Endothelial cell of umbilical vein (primary cell): ENCODE data around the gene SLC44A1. TPM values are rescaled to one million over a fixed set of nuclear protein-coding genes. Genes with fewer than 3 reads are reported as not detected.

Experiments used
- BruUV-seq: library from RNA; stranded (reverse); fragments of 400-500 nt; replicated peaks from 2 replicates; lab custom pipeline; 2021; lab: Mats Ljungman, UMichigan
- CTCF ChIA-PET: fragments of 300-600, 350-600 bp; sonication (Branson Sonifier 250); formaldehyde crosslinking; loops from one replicate; lab custom pipeline; 2021; ENCODE audit warnings: antibody characterized with exemption, inconsistent platforms; lab: Charles Lee
- POLR2A ChIA-PET: fragments of 300-600, 350-600 bp; sonication (Branson Sonifier 250); formaldehyde crosslinking; loops from one replicate; lab custom pipeline; 2021; ENCODE audit warnings: antibody characterized with exemption, inconsistent platforms; lab: Charles Lee
- DNase-seq: peaks from one replicate; pipeline ENCODE4 v3.0.0-alpha.2; 2011; ENCODE audit warnings: low read depth, low spot score
- FAIRE-seq: peaks from 2 replicates; lab custom pipeline; 2011; peaks lifted over from hg19 to GRCh38; lab: Jason Lieb, UNC
- H2AFZ ChIP-seq: 2 replicates; pipeline ENCODE4 v1.6.0; 2012; ENCODE audit warnings: low read depth, low read length, control low read depth, inconsistent platforms
- H3K27ac ChIP-seq: 2 replicates; pipeline ENCODE4 v1.5.1; 2011; ENCODE audit warnings: low read depth, mild to moderate bottlenecking, control low read depth, low read length, moderate library complexity; ENCODE audit not compliant: insufficient read depth
- H3K27me3 ChIP-seq, 2 experiments: 2 replicates each; pipeline versions ENCODE4 v1.6.0 to v1.6.1; 2011; ENCODE audit warnings: low read length in 2 of 2, mixed read lengths in 1 of 2; ENCODE audit not compliant: control insufficient read depth in 2 of 2, insufficient read depth in 2 of 2
- H3K36me3 ChIP-seq, 2 experiments: 2 replicates in 1 of 2; 3 replicates in 1 of 2; pipeline ENCODE4 v1.5.1; 2011; ENCODE audit warnings: low read length in 2 of 2, mild to moderate bottlenecking in 1 of 2, moderate library complexity in 1 of 2; ENCODE audit not compliant: control insufficient read depth in 2 of 2, insufficient read depth in 2 of 2; ENCODE audit errors: extremely low read depth in 1 of 2
- H3K4me1 ChIP-seq: 3 replicates; pipeline ENCODE4 v1.5.1; 2011; ENCODE audit warnings: mild to moderate bottlenecking, low read length; ENCODE audit not compliant: control insufficient read depth, insufficient read depth; ENCODE audit errors: extremely low read depth
- H3K4me2 ChIP-seq: 2 replicates; pipeline ENCODE4 v1.6.1; 2011; ENCODE audit warnings: low read length, control low read depth, mixed read lengths; ENCODE audit not compliant: insufficient read depth
- H3K4me3 ChIP-seq, 3 experiments: fragments of 200-600 bp in 1 of 3; sonication (generic), shearing (Covaris generic) in 1 of 3; replicated peaks in 1 of 3; 2 replicates each; pipeline ENCODE4 v1.5.1; 2011 to 2016; ENCODE audit warnings: control low read depth in 3 of 3, low read length in 3 of 3, mild to moderate bottlenecking in 2 of 3, inconsistent platforms in 1 of 3, low read depth in 1 of 3, moderate library complexity in 1 of 3; ENCODE audit not compliant: insufficient read depth in 1 of 3
- H3K79me2 ChIP-seq: 2 replicates; pipeline ENCODE4 v1.6.0; 2012; ENCODE audit warnings: low read length, inconsistent platforms; ENCODE audit not compliant: control insufficient read depth, insufficient read depth
- H3K9ac ChIP-seq: replicated peaks from 2 replicates; pipeline ENCODE3; 2011; ENCODE audit warnings: low read length, control low read depth; ENCODE audit not compliant: insufficient read depth; ENCODE audit errors: extremely low read depth
- H3K9me1 ChIP-seq: replicated peaks from 3 replicates; pipeline ENCODE4 v1.6.0; 2011; ENCODE audit warnings: mild to moderate bottlenecking, low read length; ENCODE audit not compliant: control insufficient read depth, insufficient read depth; ENCODE audit errors: extremely low read depth
- H3K9me3 ChIP-seq: replicated peaks from 2 replicates; pipeline ENCODE4 v1.5.1; 2012; ENCODE audit warnings: low read length, inconsistent platforms; ENCODE audit not compliant: control insufficient read depth, insufficient read depth
- H4K20me1 ChIP-seq: replicated peaks from 2 replicates; pipeline ENCODE3; 2011; ENCODE audit warnings: mild to moderate bottlenecking, low read length; ENCODE audit not compliant: control insufficient read depth, insufficient read depth; ENCODE audit errors: extremely low read depth
- EZH2 ChIP-seq: IDR thresholded peaks from 2 replicates; pipeline ENCODE4 v1.6.1; 2012; ENCODE audit warnings: borderline replicate concordance, low read depth, mild to moderate bottlenecking, moderate library complexity, low read length, inconsistent platforms; ENCODE audit not compliant: severe bottlenecking
- FOS ChIP-seq: IDR thresholded peaks from 2 replicates; pipeline ENCODE4 v1.6.1; 2011; ENCODE audit warnings: mild to moderate bottlenecking, low read length, moderate library complexity, borderline replicate concordance; ENCODE audit not compliant: insufficient read depth
- JUN ChIP-seq: IDR thresholded peaks from 2 replicates; pipeline ENCODE4 v1.6.1; 2011; ENCODE audit warnings: borderline replicate concordance, low read depth; ENCODE audit not compliant: insufficient read length, insufficient read depth
- MYC ChIP-seq: IDR thresholded peaks from one replicate; pipeline ENCODE4 v1.6.1; 2011; ENCODE audit warnings: mild to moderate bottlenecking, low read depth, low read length
- POLR2A ChIP-seq: IDR thresholded peaks from 2 replicates; pipeline ENCODE4 v1.6.1; 2012; ENCODE audit warnings: low read depth, mild to moderate bottlenecking, control low read depth, low read length
- POLR2AphosphoS5 ChIP-seq: IDR thresholded peaks from 2 replicates; pipeline ENCODE4 v1.6.1; 2012; ENCODE audit warnings: low read depth, mild to moderate bottlenecking, control low read depth, low read length, moderate library complexity; ENCODE audit not compliant: insufficient read depth
- dilution Hi-C: fragments of 300-500 bp; cut with MboI; formaldehyde crosslinking; loops from one replicate; pipeline ENCODE4 v1.15.0; 2019; ENCODE audit warnings: low sequenced_read_pairs; ENCODE audit not compliant: extremely low pct_ligation_motif_present
- intact Hi-C: fragments of 100-400 bp; cut with micrococcal nuclease; formaldehyde crosslinking; loops from one replicate; pipeline ENCODE4 v1.10.0; 2022
- polyA plus RNA-seq, 4 experiments: library from polyadenylated mRNA; depleted of rRNA in 3 of 4; stranded (reverse) in 3 of 4; unstranded in 1 of 4; fragments of >200 nt; gene quantifications; 2 replicates each; pipeline versions ENCODE4 v1.2.1 to v1.2.3, GENCODE V29; 2011 to 2012; ENCODE audit warnings: missing spikeins in 1 of 4
- total RNA-seq: library from RNA; stranded (reverse); gene quantifications from 2 replicates; pipeline ENCODE4 v1.2.3, GENCODE V29; 2021
- TF ChIP-seq, protein P1 (sequence below), 2 donors: IDR thresholded peaks; 1 replicate in 1 of 2; 2 replicates in 1 of 2; pipeline ENCODE4 v1.5.1; 2011; ENCODE audit warnings: low read length in 2 of 2, mild to moderate bottlenecking in 2 of 2, moderate library complexity in 2 of 2, control low read depth in 1 of 2, inconsistent platforms in 1 of 2, low read depth in 1 of 2; ENCODE audit not compliant: insufficient read depth in 1 of 2; ENCODE audit errors: extremely low read depth in 1 of 2

SLC44A1 gene
- total and polyA plus RNA-seq, 2 donors (not counting 3 experiments of a cell fraction or from before 2014, with no cell fraction given), result 16.1 to 37.7 TPM

GRCh38 chr9:105421154-105421553 lies 176.7 kb downstream of the SLC44A1 start:
- POLR2A ChIA-PET, result no interaction called here
- no peak for DNase-seq
- Histone ChIP-seq H3K9ac (no peak overlapping the region), H3K27ac (no peak overlapping the region), H2AFZ (no peak overlapping the region), H3K4me2 (no peak overlapping the region), H3K4me1 (no peaks in the 10 kb centered on the region), H3K9me3 (no peaks in the 10 kb centered on the region), H4K20me1 (no peaks in the 10 kb centered on the region), H3K79me2 (no peaks in the 10 kb centered on the region), H3K4me3 (no peak overlapping the region), H3K27me3 (no peaks in the 10 kb centered on the region), H3K36me3 (no peaks in the 10 kb centered on the region), H3K9me1 (no peaks in the 10 kb centered on the region)
- no TSS peak for BruUV-seq
- no peak for FAIRE-seq
- intact Hi-C loops, result no loop called here
- CTCF ChIA-PET, result interaction anchor here (2.0 kb wide), 1 partner anchor 297 kb away, joined by 5 read pairs; no protein-coding TSS in a partner anchor
- dilution Hi-C loops, result no loop called here
- TF ChIP-seq, protein P1, sequence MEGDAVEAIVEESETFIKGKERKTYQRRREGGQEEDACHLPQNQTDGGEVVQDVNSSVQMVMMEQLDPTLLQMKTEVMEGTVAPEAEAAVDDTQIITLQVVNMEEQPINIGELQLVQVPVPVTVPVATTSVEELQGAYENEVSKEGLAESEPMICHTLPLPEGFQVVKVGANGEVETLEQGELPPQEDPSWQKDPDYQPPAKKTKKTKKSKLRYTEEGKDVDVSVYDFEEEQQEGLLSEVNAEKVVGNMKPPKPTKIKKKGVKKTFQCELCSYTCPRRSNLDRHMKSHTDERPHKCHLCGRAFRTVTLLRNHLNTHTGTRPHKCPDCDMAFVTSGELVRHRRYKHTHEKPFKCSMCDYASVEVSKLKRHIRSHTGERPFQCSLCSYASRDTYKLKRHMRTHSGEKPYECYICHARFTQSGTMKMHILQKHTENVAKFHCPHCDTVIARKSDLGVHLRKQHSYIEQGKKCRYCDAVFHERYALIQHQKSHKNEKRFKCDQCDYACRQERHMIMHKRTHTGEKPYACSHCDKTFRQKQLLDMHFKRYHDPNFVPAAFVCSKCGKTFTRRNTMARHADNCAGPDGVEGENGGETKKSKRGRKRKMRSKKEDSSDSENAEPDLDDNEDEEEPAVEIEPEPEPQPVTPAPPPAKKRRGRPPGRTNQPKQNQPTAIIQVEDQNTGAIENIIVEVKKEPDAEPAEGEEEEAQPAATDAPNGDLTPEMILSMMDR (IDR thresholded peaks at IDR 0.05; ENCODE audit: extremely low read depth in 1 of 2, insufficient read depth in 1 of 2, low read depth in 1 of 2, low read length in 2 of 2), result no peak
- TF ChIP-seq JUN (no peak), EZH2 (no peak), MYC (no peak), POLR2A (no peak), POLR2AphosphoS5 (no peak), FOS (no peak)
